Prostate gland (tissue), 2 donors: ENCODE results near the gene SOBP.

Source experiments
- POLR2A ChIP-seq: fragments of 450-650 bp; IDR thresholded peaks from one replicate; pipeline ENCODE4 v1.6.1; 2016; ENCODE audit warnings: antibody characterized with exemption, mild to moderate bottlenecking
- POLR2AphosphoS5 ChIP-seq: sonication (generic); formaldehyde crosslinking; IDR thresholded peaks from one replicate; pipeline ENCODE4 v1.6.1; 2017; ENCODE audit warnings: antibody characterized with exemption
- TF ChIP-seq, protein P1 (sequence below), 4 experiments: fragments of 200-600 bp in 2 of 4; fragments of 450-650 bp in 2 of 4; sonication (generic) in 2 of 4; IDR thresholded peaks; 1 replicate in 3 of 4; 2 replicates in 1 of 4; pipeline ENCODE4 v1.5.1; 2016 to 2019; ENCODE audit warnings: antibody characterized with exemption in 4 of 4, mild to moderate bottlenecking in 2 of 4, moderate library complexity in 2 of 4

DNA sequence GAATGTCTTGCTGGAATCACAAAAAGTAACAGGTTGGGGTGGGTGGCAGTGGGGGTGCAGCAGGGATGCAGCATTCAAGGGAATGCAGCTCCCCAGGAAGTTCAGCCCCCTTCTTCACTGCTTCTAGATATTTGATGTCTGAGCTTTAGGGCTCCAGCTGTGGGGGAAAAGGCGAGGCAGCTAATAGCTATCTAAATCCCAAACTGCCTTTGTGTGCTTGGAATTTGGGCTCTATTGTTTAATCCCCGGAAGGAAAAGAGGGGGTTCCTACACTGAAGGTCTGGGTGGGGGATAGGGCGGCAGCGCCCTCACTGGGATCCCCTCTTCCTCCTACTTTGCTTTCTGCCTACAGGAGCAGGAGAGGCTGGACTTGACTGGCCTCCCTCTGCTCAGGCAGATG, 116.5 kb downstream of the SOBP start:
- TF ChIP-seq POLR2A (no peak), POLR2AphosphoS5 (no peak)
- TF ChIP-seq, protein P1, sequence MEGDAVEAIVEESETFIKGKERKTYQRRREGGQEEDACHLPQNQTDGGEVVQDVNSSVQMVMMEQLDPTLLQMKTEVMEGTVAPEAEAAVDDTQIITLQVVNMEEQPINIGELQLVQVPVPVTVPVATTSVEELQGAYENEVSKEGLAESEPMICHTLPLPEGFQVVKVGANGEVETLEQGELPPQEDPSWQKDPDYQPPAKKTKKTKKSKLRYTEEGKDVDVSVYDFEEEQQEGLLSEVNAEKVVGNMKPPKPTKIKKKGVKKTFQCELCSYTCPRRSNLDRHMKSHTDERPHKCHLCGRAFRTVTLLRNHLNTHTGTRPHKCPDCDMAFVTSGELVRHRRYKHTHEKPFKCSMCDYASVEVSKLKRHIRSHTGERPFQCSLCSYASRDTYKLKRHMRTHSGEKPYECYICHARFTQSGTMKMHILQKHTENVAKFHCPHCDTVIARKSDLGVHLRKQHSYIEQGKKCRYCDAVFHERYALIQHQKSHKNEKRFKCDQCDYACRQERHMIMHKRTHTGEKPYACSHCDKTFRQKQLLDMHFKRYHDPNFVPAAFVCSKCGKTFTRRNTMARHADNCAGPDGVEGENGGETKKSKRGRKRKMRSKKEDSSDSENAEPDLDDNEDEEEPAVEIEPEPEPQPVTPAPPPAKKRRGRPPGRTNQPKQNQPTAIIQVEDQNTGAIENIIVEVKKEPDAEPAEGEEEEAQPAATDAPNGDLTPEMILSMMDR (IDR thresholded peaks at IDR 0.05), result no peak
